ENCODE results near the gene NDUFS4. TPM values are rescaled to one million over a fixed set of nuclear protein-coding genes. Genes with fewer than 3 reads are reported as not detected.
A peak's percentile ranks its signal among the peaks of the same experiment; 100 is the strongest.
"Not testable (repeated sequence)": the region's sequence is repeated elsewhere in the genome, so short reads cannot be mapped to it uniquely, and the experiment has no call there.

Gene NDUFS4
- polyA plus RNA-seq, 3 donors = 127 to 151 (median 145) TPM

DNA sequence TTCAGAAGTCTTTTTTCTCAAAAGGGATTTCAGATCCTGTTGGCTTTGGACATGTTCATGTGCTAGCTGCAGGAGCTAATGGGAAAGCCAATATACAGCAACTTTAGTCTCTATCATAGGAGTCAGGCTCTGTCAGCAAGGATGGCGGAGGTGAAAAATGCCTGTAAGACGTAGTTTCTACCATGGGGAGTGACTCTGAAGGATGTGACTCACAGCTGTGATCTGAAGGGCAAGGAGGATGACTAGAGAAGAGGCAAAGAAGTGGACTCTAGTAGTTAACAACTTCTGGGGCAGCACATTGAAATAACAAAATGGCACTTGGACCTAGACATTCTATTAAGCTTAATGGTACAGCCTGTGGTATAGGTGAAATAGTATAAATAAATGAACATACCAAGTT lies 3.1 kb upstream of the NDUFS4 start:
- DNase-seq (ENCODE audit: extremely low read depth in 1 of 11, low read depth in 9 of 11, low spot score in 4 of 11) = no peak

DNA sequence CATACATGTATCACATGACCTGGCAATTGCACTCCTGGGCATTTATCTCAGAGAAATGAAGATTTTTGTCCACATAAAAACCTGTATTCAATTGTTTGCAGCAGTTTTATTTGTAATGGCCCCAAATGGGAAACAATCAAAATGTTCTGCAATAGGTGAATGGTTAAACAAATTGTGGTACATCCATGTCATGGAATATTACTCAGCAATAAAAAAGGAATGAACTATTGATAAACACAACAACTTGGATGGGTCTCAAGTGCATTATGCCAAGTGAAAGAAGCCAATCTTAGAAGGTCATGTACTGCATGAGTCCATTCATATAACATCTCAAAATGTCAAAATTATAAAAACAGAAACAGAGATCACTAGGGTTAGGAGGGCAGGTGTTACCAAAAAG lies 1.5 kb upstream of the NDUFS4 start:
- DNase-seq (ENCODE audit: extremely low read depth in 1 of 11, low read depth in 9 of 11, low spot score in 4 of 11) = no peak

DNA sequence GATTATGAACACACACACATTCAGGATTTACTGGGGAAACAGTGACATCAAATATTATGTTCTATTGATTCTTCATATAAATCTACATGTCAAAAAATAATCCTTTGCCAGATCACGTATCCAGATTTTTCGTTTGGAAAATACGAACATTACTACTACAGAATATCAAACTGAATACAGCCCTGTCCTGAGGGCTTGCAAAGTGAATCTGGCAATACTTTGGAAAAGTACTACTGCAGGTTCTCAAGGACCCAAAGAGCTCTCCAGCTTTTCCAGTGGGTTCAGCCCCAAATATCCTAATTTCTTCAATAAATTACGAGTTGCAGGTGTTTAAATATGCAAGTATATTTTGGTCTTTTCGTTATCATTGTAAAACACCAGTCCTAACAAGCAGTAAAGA lies 411 bp upstream of the NDUFS4 start:
- no peak for DNase-seq (ENCODE audit: extremely low read depth in 1 of 11, low read depth in 9 of 11, low spot score in 4 of 11)

DNA sequence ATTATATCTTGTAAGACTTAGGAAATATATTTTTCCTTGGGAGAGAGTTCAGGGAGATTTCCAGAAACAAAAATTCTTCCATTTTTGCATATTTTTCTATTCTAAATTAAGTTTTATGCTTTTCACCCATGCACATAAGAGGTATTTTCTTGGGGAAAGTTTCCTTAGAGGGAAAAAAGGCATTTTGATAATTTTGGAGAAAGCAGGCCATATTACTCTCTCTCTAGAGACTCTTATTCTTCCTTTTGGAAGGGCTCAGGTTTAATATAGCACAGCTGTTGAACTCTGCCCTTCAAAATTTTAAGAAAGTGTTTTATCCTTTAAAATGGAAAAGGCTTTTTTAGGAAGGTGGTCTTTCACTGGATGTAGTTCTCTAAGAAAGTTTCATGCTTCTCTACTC lies 8.0 kb downstream of the NDUFS4 start:
- no peak for DNase-seq (ENCODE audit: extremely low read depth in 1 of 11, low read depth in 9 of 11, low spot score in 4 of 11)

DNA sequence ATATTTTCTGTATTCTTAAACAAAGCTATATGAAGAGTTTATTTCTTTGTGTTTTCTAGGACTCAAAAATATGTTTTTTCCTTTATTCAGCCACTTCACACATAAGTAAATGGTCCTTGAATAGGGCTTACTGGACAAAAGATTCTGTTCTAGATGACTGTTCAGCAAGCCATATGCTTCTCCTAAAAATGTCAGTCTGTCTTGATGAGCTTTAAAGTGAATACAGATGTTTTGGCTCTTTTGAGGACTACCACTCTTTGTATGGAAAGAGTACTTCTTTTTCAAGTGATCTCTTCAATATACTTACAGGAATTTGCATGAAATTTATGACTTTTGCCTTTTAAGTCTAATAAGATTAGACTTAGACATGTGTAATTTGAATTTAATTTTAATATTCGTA lies 8.4 kb downstream of the NDUFS4 start:
- peak in 7 of 11 donors; percentile 5 to 34 (median 12) for DNase-seq (ENCODE audit: extremely low read depth in 1 of 11, low read depth in 9 of 11, low spot score in 4 of 11)

DNA sequence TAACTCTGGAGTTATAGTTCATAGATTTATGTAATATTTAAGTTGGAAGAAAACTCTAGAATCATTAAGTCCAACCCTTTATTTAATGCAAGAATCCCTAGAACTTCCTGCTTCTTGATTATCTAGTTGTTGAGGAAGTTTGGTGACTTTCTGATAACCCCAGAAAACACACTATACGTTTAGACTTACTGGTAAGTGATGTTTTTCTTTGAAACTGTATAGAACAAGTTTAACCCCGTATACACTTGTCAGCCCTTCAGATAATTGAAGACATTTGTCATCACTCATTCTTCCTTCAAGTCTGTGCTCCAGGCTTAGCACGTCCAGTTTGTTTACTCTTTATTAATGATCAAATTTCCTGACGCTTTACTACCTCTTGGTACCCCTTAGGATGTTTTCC lies 9.0 kb downstream of the NDUFS4 start:
- no peak for DNase-seq (ENCODE audit: extremely low read depth in 1 of 11, low read depth in 9 of 11, low spot score in 4 of 11)

DNA sequence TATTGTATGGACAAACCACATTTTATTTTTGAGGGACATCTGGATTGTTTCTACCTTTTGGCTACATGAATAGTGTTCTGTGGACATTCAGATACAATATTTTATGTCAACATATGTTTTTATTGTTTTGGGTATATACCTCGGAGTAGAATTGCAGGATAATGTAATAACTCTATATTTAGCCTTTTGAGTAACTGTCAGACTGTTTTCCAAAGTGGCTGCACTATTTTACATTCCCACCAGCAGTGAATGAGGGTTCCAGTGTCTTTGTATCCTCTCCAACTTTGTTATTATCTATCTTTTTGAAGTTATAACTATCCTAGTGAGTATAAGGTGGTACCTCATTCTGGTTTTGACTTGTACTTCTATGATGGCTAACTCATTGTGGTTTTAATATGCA lies 11.0 kb downstream of the NDUFS4 start:
- no peak for DNase-seq (ENCODE audit: extremely low read depth in 1 of 11, low read depth in 9 of 11, low spot score in 4 of 11)

DNA sequence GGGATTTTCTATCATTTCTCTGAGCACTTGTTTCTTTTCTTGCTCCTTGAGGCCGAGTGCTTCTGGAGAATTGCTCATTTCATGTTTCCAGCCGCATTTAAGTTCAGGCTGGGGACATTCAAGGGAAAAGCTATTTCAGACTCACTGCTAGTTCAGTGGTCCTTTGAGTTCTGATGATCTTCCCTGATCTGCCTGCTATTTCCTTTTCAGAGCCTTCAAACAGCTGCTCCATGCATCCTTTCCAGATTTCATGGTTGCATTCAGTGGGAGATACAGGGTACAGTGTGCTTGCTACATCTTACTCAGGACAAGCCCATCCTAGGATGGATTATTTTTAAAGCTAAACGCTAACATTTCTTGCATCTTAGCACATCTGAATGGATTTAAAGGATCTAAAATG lies 14.7 kb downstream of the NDUFS4 start:
- DNase-seq (ENCODE audit: extremely low read depth in 1 of 11, low read depth in 9 of 11, low spot score in 4 of 11) = no peak

DNA sequence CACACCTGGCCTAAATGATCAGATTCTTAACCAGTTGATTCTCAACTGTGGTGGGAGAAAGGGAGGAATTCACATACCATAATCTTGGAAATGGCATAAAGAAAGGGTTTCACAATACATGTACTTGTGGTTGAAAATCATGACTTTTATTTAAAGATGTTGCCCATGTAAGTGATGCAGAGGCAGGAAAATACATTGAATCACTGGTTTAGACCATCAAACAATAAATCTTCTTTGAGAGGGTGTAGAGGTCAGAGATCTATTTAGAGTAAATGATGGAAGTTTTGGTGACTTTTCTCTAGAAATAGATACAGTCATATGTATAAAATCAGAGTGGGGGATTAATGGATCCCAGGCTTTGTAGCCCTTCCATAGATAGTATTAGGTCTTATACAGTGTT lies 15.4 kb downstream of the NDUFS4 start:
- no peak for DNase-seq (ENCODE audit: extremely low read depth in 1 of 11, low read depth in 9 of 11, low spot score in 4 of 11)

DNA sequence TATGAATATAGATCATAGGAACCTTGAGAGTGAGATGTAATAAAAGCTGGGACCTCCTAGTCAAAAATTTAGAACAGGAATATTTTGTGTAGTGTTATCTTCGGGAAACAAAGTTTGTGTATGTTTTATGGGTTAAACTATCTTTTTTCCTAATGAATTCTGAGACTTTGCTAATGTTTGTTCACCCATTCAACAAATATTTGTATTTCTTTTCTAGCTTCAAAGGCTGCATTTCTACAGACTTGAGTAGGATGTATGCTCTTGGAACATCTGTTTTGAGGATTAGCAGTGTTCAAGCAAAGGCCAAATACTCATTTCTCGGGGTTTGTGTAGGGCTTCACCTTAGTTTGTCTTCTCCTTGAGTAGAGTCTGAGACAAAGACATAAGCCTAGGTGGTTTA lies 16.2 kb downstream of the NDUFS4 start:
- DNase-seq (ENCODE audit: extremely low read depth in 1 of 11, low read depth in 9 of 11, low spot score in 4 of 11) = no peak

DNA sequence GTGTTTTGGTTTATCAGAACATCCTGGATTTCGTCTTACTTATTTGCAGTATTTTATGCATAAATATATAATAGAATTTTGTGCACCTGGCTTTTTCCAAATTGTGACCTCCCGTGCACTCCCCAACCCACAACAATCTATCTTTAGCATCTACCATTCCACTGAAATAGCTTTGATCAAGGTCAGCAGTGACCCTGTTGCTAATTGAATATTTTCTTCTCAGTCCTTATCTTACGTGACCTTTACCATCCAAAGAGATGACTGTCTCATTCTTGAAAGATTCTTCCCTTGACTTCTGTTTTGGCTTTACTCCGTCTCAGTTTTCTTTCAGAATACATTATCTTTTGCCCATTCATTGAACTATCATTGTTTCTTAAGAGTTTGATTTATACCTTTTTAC lies 18.4 kb downstream of the NDUFS4 start:
- DNase-seq (ENCODE audit: extremely low read depth in 1 of 11, low read depth in 9 of 11, low spot score in 4 of 11) = no peak

DNA sequence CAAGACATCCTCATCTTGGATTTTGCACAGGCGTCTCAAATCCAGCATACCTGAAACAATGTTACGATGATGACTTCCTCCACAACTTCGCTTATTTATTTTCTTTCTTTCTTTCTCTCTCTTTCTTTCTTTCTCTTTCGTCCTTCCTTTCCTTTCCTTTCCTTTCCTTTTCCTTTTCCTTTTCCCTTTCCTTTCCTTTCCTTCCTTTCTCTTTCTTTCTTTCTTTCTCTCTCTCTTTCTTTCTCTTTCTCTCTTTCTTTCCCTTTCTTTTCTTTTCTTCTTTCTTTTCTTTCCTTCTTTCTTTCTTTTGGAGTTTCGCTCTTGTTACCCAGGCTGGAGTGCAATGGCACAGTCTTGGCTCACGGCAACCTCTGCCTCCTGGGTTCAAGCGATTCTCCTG lies 20.1 kb downstream of the NDUFS4 start:
- DNase-seq (ENCODE audit: extremely low read depth in 1 of 11, low read depth in 9 of 11, low spot score in 4 of 11) = no peak

DNA sequence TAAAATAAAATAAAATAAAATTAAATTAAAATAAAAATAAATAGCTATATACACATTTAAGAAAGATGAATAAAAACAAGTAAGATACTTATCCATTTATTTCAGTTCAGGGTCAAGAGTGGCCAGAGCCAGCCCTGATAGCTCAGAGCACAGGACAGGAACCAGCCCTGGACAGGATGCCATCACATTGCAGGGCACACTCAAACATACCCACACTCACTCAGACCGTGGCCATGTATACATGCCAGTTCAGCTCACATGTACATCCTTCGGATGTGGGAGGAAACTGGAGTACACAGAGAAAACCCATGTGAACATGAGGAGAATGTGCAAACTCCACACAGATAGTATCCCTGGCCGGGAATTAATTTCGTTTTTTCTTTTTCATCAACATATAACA lies 21.8 kb downstream of the NDUFS4 start:
- DNase-seq (ENCODE audit: extremely low read depth in 1 of 11, low read depth in 9 of 11, low spot score in 4 of 11) = no peak

DNA sequence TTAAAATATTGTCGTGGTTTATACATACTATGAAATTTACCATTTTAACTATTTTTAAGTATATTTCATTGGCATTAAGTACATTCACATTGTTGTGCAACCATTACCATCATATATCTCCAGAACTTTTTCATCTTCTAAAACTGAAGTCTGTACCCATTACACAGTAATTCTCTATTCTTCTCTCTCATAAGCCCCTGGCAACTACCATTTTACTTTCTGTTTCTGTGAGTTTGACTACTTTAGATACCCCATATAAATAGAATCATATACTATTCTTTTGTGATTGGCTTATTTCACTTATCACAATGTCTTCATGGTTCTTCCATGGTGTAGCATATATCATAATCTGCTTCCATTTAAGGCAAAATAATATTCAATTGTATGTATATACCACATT lies 30.3 kb downstream of the NDUFS4 start:
- DNase-seq (ENCODE audit: extremely low read depth in 1 of 11, low read depth in 9 of 11, low spot score in 4 of 11) = no peak

DNA sequence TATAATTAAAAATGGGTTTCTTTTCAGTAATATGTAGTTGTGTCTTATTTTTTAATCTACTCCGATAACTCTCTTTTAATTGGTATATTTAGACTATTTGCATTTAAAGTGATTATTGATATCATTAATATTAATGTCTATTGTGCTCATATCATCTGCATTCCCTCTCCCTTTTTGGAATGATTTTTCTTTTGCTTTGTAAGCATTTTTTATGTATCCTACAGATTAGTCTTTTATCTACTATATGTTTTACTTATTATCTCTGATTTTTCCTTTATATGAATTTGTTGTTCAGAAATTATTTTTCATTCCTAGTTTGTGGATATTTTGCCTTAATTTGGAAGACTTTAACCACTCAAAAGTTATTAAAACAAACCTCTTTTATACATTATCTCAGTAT lies 34.0 kb downstream of the NDUFS4 start:
- no peak for DNase-seq (ENCODE audit: extremely low read depth in 1 of 11, low read depth in 9 of 11, low spot score in 4 of 11)

DNA sequence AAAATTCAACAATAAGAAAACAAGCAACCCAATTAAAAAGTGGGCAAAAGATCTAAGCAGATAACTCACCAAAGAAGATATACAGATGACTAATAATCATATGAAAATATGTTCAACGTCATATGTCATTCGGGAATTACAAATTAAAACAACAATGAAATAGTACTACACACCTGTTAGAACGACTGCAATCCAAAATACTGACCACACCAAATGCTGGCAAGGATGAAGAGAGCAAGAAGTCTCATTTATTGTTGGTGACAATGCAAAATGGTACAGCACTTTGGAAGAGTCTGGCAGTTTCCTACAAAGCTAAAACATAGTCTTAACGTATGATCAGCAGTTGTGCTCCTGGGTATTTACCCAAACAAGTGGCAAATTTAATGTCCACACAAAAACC lies 37.5 kb downstream of the NDUFS4 start:
- no peak for DNase-seq (ENCODE audit: extremely low read depth in 1 of 11, low read depth in 9 of 11, low spot score in 4 of 11)

DNA sequence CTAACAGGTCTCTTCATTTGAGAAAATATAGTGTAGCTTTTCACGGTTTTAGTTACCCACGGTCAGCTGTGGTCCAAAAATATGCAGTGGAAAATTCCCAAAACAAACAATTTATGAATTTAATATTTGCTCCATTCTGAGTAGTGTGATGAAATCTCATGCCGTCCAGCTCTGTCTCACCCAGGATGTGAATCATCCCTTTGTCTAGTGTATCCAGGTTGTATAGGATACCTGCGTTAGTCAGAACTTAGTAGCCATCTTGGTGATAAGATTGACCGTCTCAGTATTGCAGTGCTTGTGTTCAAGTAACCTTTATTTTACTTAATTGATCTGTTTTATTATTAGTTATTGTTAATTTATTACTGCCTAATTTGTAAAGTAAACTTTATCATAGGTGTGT lies 41.1 kb downstream of the NDUFS4 start:
- DNase-seq (ENCODE audit: extremely low read depth in 1 of 11, low read depth in 9 of 11, low spot score in 4 of 11) = no peak

DNA sequence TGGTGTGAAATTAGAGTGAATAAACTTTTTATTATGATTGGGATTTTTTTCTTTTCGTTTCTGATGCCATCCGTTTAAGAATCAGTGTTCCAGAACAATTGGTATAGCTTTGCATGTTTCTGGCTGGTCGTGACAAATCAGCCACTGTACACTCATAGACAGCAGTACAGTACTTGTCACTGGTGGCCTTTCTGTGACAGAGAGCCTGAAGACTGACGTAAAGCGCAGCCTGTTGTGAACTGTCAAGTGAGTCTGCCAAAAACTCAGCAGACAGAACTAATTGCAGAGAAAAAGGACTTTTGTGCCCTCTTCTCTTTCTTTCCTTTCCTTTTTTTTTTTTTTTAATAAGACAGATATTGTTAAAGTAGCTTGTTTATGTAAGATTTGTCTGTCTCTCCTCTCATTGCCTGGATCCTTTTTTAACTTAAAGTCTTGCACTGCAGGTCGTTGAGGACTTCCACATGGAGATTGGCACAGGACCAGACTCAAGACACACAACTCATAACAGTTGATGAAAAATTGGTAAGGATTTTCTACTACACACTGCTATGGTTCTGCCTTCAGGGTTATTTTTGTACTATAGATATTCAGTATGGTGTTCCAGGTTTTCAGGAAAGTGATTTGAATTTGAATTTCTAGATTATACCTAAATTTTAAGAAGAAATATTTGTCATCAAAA lies 42.7 kb downstream of the NDUFS4 start:
- peak in 4 of 11 donors; percentile 5 to 12 (median 6) for DNase-seq (ENCODE audit: extremely low read depth in 1 of 11, low read depth in 9 of 11, low spot score in 4 of 11)

DNA sequence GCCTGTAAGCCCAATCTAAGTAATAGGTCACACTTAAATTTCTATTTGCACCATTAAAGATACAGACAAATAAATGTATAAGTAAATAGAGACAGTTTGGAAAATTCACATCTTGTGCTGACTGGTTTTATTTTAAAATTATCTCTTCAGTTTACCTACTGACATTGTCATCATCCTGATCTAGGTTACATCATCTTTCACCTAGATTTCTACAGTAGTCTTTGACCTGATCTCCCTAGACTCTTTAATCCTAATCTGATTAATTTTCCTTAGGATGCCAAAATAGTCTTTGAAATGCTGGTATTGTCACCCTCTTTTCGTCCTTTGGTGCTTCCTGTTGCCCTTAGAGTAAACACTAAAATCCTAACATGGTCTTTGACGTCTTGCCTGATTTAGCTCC lies 43.9 kb downstream of the NDUFS4 start:
- no peak for DNase-seq (ENCODE audit: extremely low read depth in 1 of 11, low read depth in 9 of 11, low spot score in 4 of 11)

DNA sequence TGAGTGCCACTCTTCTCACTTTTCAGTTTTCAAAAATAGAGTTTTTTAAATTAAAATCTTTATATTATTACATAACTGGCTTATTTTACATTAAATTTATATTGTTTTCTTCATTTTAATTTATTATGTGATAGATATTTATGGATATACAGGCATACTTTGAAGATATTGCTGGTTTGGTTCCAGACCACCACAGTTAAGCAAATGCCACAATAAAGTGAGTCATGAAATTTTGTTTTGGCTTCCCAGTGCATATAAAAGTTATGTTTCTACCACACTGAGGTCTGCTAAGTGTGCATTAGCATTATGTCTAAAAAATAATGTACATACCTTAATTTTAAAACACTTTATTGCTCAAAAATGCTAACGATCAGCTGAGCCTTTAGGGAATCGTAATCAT lies 47.4 kb downstream of the NDUFS4 start:
- no peak for DNase-seq (ENCODE audit: extremely low read depth in 1 of 11, low read depth in 9 of 11, low spot score in 4 of 11)

DNA sequence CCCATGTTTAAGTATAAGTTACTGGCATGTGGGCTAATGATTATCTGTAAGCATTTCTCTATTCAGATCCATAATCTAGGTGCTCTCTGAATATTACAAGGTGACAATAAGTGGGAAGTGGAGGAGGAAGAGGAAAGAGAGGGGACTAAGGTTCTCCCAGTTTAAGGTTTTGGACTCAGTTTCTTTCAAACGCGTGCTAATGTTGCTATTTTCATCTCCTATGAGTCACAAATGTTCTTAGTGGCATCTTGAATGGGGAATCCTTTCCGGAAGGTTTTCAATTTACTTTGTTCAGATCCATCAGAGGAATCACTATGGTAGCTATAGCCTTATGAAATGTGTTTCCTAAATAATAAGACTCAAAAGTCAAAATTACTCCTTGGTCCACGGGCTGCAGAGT lies 48.5 kb downstream of the NDUFS4 start:
- not testable (repeated sequence) for DNase-seq (ENCODE audit: extremely low read depth in 1 of 11, low read depth in 9 of 11, low spot score in 4 of 11)

DNA sequence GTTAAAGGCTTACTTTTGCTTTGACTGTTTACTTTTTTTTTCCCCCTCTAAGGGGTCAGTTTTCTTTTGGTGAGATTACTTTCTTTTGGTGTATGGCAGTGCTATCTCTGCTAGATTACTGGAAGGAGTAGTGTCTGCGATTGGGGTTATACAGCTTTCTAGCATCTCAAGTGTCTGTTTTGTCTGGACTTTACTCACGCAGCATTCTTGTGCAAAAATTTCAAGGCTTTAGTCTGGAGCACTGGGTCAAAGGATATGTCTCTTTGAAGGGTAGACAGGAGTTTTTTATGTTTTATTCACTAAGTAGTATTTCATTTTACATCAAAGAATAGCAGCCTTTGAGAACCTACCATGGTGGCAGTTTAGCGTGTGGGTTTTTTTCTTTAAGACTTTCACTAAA lies 52.6 kb downstream of the NDUFS4 start:
- DNase-seq (ENCODE audit: extremely low read depth in 1 of 11, low read depth in 9 of 11, low spot score in 4 of 11) = no peak
